GM18873 (cell line): Measurements from ENCODE around the gene LRRC8D.

ENCODE experiments used
- ATAC-seq: cut with Tn5 transposase; IDR thresholded peaks from one replicate; pipeline ENCODE4 v1.9.1; 2021; ENCODE audit warnings: mild to moderate bottlenecking, moderate library complexity, moderate number of reproducible peaks; ENCODE audit not compliant: unreplicated experiment, low FRiP score

The LRRC8D gene

DNA sequence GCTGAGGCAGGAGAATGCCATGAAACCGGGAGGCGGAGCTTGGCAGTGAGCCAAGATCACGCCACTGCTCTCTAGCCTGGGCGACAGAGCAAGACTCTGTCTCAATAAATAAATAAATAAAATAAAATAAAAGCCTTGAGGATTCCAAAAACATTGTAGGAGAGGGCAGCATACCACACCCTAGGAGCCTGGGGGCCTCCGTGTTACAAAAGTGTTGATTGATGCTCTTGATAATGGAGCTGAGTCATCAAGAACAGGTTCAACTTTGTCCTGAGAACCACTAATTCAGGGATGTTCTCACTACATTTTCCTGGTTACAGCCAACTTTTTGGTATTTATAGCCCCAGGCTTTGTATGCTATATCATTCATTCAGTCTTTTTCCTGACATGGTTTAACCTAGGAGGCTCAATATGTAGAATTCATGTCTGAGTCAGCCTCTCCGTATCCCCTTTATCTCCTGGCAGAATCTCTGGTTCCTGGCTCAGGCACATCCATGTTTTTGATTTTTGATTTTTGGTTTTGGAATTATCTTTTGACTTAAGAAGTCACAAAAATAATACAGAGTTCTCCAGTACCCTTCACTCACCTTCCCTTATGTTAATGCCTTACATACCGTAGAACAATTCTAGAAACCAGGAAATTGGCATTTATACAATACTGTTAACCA, 69.4 kb downstream of the LRRC8D start:
- ATAC-seq: no peak

DNA sequence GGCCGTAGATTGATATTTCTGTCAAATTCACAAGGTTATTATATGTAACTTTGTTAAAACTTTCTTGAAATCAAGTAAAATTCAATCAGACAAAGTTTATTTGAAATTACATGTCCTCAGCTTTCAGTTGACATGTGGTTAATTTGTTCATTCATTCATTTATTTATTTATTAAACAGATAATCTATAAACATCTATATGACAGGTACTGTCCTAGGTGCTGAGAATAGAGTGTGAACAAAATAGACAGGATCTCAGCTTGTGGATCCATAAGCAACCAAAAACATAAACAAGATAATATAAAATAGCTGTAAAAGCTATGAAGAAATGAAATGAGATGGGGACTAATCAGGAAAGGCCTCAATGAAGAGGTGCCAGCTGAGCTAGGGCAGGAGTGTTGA, 72.0 kb downstream of the LRRC8D start:
- ATAC-seq: no peak

DNA sequence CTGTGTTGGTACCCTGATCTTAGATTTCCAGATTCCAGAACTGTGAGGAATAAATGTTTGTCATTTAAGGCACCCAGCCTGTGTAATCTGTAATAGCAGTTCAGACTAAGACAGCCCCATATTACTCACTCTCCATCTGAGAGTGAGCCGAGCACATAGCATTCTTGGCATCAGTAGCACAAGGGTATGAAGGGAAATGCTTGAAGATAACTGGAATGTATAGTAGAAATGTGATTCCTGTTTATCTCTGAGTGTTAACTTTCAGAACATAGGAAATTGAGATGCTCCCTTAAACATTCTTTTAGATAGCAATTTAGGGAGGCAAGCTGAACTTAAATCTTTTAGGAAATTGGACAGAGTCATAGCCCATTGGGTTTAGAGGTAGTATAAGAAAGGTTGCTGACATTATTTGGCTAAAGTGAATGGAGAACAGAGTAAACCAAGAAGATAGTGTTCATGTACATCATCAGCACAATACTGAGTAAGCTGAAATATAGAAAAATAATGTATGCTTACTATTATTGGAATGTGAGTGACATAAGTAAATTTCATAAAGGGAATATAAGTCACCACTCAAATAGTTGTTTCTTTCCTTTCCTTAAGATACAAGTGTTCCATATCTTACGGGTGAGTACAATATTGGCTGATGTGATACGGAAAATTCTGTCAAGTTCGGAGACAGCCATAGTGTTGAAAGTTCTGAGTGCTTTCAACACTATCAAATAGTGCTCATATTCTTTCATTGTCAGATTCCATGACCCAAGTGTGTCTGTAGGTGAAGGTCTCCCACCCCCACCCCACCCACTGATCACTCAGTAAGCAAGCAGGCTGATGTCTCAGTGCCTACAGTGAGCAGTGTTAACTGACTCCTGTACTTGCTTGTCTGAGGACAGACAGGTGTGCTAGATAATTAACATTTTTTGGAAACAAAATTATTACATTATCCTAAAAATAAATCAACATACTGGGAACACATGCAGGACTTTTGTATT, 73.7 kb downstream of the LRRC8D start:
- no peak for ATAC-seq

DNA sequence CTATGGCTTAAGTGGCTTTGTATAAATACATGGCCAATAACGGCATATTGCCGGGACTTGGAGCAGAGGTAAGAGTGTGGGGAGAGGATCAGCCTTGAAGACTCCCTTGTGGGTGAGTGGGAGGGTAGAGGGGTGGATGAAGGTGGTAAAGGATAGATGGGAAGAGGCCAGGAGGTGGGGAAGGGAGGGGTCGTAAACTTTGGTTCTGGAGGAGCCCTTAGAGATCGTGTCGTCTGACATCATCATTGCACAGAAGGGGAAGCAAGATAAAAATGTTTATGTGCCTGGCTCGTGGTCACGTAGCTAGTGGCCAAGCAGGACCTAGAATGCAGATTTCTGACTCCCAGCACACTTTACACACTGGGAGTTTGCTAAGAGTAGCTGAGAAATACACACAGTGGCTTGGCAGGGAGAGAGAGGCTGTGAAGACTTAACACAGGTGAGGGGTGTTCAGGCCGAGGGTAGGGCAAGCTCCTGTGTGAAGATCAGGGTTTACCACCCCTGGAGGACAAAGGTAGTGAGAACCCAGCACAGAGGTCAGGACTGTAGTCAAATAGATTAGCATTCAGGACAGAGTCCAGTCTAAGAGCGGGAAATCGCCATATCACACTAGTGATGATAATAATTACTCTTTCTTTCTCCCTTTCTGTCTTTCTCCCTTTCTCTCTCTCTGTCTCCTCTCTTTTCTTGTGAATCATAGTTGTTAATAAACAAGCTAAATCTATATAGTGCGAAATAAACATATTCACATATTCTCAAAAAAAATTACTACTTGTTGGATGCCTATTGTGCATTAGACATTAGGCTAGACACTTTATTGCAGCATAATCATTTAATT, 75.5 kb downstream of the LRRC8D start:
- ATAC-seq: no peak

DNA sequence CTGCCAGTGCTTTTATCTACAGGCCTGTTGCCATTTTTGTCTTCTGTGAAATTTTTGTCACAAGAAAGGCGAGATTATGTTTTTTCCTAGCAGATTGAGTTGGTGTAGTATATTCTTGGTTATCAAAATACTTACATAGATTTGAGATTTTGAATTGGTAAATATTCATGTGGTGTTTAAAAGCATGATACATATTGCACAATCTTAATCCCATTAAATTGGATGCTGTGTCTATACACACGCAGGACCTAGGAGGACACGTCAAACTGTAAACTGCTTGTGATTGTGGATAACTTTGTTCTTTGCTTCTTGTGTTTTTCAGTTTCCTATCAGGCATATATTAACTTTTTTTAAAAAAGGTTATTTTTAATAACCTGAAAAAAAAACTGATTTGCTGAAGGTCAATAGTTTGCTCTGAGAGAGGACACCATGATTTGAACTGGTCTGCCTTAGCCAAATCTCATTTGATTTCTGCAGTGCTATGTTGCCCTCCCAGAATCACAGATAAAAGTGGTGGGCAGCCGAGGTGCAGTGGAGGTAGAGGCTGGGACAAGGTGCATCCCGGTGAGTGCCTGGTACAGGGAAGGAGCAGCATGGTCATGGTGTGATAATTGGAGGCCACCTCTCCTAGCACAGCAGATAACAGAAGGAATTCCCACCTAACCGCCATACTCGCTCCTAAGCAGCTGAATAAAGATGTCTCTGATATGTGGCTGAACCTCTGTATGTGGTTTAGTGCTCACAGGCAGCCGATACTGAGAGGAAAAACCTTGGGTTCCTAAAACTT, 76.7 kb downstream of the LRRC8D start:
- ATAC-seq: no peak

DNA sequence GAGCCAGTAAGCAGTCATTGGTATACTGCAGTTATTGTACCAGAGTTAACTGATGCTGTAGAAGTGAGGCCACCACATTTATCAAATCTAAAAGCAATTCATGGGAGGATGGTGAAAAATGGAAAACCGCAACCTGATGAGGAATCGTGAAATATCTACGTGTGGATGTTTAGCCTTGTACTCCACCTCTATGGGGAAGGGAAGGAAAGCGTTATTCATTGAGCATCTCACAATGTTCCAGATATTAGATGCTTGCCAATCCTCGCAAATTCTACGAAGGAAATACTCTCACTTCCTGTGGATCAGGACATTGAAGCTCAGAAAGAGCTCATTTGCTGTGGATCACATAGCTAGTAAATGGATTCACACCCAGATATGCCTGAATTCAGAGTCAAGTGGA, 77.3 kb downstream of the LRRC8D start:
- no peak for ATAC-seq

DNA sequence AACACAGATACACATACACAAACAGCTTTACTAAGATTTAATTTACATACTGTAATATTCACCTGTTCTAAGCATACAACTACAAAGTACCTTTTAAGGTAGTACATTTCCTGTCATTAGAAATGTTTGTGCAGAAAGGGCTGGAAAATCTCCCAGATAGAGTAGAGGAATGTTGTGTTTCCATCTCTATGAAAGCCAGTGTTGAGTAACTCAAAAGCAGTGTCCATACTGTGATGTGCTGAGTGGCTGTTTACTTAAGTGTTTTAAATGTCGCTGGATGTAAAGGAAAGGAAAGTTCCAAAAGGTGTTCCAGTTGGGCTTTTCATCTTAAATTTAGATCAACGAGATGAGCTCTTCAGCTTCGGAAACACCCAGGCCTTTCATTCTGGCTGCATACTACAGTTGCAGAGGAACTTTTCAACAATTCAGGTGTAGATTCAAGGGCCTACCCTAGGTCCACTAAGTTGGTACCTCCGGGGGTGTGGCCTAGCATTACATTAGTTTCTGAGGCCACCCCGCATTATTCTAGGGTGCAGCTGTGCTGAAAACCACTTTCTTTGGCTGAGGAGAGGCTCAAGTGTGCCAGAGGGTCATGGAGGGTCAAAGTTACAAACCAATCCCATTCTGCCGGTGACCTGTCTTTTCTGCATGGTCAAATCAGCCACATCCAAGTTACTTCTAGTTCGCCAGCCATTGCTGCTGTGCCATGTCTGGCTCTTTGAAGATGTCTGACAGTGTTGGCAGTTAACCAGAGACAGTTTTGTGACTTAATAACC, 78.1 kb downstream of the LRRC8D start:
- ATAC-seq: no peak

DNA sequence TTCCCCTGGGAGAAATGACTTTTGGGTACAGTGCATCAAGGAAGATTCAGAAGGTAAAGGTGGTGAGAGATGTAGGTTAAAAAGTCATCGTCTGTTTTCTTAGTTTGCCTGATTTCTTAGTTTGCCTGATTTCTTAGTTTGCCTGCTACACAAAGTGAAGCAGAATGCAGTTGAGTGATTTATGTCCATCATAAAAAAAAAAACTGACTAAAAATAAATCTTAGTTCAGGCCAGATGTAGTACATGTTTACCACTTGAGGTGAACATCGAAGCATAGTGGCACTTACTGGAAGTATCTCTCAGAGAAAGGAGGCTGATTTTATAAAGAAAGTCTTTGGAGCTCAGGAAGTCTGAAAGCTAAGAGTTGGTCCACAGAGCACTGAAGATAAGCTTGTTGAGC, 79.5 kb downstream of the LRRC8D start:
- ATAC-seq: no peak

DNA sequence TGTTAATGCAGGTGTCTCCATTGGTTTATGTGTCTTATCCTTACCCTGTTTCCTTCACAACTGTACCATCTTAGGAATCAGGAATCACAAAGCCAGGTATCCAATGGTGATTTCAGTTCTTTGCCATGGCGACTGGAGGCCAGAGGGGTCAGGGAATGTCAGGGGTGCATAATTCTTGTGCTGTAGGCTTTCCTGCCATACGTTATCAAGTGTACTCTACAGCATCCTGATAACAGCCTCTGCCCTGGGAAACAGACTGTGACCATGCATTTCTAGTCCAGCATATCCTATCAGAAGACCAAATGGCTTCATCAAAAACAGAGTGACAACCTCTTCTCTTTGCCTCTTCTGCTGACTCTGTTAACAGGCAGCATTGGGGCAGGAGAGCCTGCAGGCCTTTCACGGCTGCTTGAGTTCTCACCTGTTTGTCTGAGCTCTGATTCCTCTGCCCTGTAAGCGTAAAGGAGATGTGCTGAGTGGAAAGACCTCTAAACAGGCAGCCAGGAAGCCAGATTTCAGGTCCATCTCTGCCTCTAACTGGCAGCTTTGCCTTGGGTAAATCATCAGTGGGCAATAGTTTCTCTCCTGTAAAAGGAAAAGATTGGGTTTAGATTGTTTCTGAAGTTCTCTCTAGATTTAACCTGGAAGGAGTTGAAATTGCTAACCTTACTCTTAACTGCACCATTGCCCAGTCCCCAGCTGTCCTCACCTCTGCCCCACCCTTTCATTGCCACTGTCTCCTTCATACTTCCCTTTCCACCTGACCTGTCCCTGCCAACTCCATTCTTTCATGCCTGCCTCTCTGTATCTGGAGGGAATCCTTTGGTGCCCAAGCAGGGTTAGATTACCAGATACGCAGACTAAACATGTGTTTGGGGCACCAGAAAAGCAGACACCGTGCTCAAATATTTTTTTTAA, 80.2 kb downstream of the LRRC8D start:
- no peak for ATAC-seq

DNA sequence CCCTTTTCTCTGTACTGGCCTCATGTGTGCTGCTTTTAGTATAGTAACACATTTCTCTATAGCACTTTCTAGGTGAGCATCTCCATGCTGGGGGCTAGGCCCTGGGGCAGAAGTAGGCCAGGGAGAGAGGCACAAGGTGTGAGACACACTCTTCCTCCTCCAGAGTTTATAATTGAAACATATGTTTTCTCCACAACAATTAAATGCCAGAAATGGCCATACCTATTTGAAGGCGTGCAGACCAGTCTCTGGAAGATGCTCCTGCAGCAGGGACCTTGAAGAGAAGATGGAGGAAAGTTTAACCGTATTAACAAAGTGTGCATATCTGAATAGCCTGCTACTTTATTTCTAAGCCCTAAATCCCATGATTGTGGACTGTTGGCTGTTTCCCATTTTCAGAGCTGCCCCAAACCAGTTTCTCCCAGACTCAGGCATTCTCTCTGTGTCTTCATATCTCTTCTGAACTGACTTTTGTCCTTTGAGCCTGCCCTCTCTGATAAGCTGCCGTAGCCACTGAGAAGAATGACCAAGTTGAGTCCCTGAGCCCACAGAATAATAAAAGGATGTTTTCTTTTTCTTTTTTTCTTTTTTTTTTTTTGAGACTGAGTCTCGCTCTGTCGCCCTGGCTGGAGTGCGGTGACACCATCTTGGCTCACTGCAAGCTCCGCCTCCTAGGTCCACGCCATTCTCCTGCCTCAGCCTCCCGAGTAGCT, 81.3 kb downstream of the LRRC8D start:
- no peak for ATAC-seq

DNA sequence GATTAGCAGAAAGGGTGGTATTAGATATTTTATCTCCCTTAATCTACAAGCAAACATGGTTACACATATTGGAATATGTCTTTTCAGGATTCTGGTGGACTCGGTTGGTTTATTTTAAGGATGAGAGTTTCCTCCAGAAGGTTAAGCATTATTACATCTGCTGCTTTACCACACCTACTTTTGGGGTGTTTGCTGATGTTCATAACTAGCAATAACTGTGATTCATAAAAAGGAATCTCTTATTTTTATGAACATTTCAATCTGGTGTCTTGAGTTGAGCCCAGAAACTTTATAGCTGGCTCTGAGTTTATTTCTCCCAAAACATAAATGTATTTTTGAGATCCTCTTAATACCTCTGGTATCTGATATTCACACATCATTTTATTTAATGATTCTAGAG, 82.7 kb downstream of the LRRC8D start:
- no peak for ATAC-seq

DNA sequence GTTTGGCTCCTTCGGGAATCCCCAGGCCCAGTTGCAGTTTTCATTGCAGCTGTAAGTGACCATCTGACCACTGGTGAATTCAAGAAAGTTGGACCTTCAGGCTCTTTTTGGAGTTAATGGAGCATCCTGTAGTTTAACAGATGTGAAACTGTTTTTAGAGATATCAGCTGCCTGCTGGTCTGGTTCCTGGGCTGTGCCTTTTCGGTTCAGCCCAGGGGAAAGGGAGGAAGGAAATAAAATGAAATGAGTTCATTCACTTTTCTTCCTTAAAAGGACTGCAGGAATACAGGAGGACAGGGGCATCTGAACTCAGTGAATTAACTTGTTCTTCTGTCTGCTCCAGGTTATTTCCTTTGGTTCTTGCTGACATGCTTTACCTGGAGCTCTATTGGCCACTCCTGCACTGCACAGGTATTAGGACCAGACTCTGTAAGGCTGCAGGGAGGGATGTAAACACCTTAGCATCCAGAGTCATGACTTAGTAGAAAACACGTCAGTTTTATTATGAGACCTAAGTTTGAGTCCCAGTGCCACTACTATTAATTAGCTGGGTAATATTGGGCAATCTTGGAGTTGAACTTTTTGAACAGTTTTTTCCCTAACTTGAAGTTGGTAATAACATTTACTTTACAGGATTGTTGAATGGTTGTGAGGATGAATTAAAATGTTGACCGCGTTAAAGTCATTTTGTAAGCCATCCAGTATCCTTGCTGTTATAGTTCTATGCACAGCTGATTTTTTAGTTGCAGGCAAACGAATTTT, 83.6 kb downstream of the LRRC8D start:
- no peak for ATAC-seq

DNA sequence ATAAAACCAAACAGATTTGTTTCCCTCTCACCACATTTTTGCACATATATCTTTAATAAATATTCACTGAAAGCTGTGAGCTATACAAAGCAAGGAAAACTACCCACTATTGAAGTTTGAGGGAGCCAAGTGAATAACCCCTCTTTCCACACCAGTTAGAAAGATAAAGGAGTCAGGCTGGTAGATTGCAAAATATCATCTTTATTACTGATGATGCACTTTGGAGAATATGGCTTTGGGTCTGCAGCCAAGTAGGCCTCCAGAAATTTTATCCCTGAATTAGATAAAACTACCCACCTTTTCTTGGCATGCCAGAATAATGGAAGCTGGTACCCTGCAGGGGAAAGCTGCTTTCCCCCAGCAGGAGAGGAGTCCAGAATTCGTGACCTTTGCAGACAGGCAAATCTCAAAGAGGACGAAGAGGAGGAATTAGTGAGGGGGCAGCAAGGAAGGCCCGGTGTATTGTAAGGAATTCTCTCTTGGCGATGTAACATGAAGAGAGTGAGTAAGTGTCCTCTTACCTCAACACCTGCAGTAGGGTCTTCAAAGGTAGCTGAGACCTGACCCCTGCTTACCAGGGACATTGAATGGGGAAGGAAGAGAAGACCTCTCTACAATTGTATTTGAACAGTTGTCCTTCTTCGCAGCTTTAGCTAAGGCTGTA, 84.7 kb downstream of the LRRC8D start:
- no peak for ATAC-seq

DNA sequence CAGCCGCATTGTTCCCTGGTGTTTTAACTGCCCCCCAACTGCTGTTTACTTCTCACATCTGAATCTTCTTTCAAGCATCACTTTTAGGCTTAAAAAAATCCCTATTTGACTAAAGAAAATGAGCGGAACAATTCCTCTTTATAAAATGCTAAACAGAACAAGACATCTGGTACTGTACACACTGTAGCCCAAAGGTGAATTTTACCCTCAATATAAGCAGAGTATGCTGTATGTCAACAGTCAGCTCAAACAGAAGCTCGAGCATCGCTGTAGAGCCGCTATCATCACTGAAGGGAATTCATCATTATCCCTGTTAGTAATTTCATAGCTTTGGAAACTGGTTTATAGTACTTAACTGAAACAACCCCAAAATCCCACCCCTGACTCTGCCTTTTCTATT, 85.3 kb downstream of the LRRC8D start:
- no peak for ATAC-seq

DNA sequence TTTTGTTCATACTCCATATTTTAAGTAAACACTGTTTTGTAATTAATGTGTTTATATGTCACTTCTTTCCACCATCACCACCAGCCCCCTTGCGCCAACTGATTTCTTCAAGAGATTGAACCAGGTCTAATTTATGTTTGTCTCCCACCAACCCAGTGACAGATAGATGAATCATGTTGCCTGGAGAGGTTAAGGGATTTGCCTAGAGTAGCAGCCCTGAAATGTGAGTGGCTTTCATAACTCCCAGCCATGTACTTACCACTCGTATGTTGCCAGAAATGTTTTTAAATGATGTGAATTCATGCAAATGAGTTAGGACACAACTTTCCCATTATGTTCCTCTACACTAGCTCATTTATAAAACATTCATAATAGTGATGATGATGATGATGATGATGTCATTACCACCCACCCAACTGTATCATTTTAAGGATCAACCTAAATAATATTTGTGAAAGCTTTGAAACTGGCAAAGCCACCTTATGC, 86.9 kb downstream of the LRRC8D start:
- no peak for ATAC-seq

DNA sequence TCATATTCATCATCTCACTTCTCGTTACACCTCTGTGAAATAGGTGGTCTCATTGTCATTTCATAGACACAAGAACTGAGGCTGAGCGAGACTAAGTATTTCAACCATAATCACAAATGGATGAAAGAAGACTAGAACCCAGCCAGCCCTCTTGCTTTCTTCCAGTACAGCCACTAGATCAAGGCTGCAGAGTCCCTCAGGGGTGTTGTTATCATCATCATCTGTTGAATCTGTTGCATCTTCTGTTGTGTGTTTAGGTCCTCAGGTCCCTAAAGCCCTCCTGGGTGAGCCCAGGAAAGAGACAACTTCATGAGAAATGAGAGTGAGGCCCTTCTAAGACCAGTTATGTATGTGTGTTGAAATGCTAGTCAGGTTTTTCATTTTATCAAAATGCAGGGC, 87.4 kb downstream of the LRRC8D start:
- no peak for ATAC-seq
